HepG2 (cell line): ENCODE data around the gene PCBP2. TPM values are rescaled to one million over a fixed set of nuclear protein-coding genes. Genes with fewer than 3 reads are reported as not detected.

Source experiments
- AGO2 ChIP-seq: fragments of 200-400 bp; formaldehyde crosslinking; optimal IDR thresholded peaks from 2 replicates; pipeline ENCODE3; 2017; ENCODE audit warnings: mild to moderate bottlenecking, low read depth, low read length, moderate library complexity
- AHDC1 ChIP-seq: sonication (generic); formaldehyde crosslinking; IDR thresholded peaks from 2 replicates; pipeline ENCODE4 v1.5.1; 2020; ENCODE audit warnings: mild to moderate bottlenecking, missing genetic modification reagents, borderline replicate concordance
- DMTF1 ChIP-seq: sonication (generic); formaldehyde crosslinking; IDR thresholded peaks from 2 replicates; pipeline ENCODE4 v1.4.0; 2020; ENCODE audit warnings: mild to moderate bottlenecking, missing genetic modification reagents
- ESRRA ChIP-seq: sonication (generic); formaldehyde crosslinking; IDR thresholded peaks from 2 replicates; pipeline ENCODE4 v1.5.1; 2020; ENCODE audit warnings: mild to moderate bottlenecking, low read depth, missing genetic modification reagents
- FOSL1 ChIP-seq: sonication (generic); formaldehyde crosslinking; IDR thresholded peaks from 2 replicates; pipeline ENCODE4 v1.9.0; 2021; ENCODE audit warnings: missing genetic modification reagents, borderline replicate concordance
- MEIS2 ChIP-seq: sonication (generic); formaldehyde crosslinking; IDR thresholded peaks from 2 replicates; pipeline ENCODE4 v1.9.0; 2021; ENCODE audit warnings: mild to moderate bottlenecking, missing genetic modification reagents
- NFE2L2 ChIP-seq: fragments of 150-350 bp; IDR thresholded peaks from 2 replicates; pipeline ENCODE4 v1.6.1; 2014; ENCODE audit warnings: low read length
- PHB2 ChIP-seq: fragments of 450-650 bp; IDR thresholded peaks from 2 replicates; pipeline ENCODE4 v1.6.1; 2018; ENCODE audit not compliant: partially characterized antibody
- PRDM4 ChIP-seq: sonication (generic); formaldehyde crosslinking; IDR thresholded peaks from 2 replicates; pipeline ENCODE4 v1.9.0; 2021; ENCODE audit warnings: missing genetic modification reagents, borderline replicate concordance
- SKI ChIP-seq: fragments of 450-650 bp; IDR thresholded peaks from one replicate; pipeline ENCODE4 v1.6.1; 2018; ENCODE audit warnings: mild to moderate bottlenecking; ENCODE audit not compliant: partially characterized antibody
- SRSF9 ChIP-seq: fragments of 200-400 bp; formaldehyde crosslinking; IDR thresholded peaks from 2 replicates; pipeline ENCODE4 v1.6.1; 2018; ENCODE audit warnings: borderline replicate concordance, mild to moderate bottlenecking, low read depth, low read length; ENCODE audit not compliant: insufficient read depth, poor library complexity, severe bottlenecking
- ZIK1 ChIP-seq: sonication (generic); formaldehyde crosslinking; IDR thresholded peaks from 2 replicates; pipeline ENCODE4 v1.5.0; 2020; ENCODE audit warnings: mild to moderate bottlenecking, low read depth, missing genetic modification reagents, borderline replicate concordance
- ZNF260 ChIP-seq: sonication (generic); formaldehyde crosslinking; IDR thresholded peaks from 2 replicates; pipeline ENCODE4 v1.4.0; 2020; ENCODE audit warnings: missing genetic modification reagents, low read depth, mild to moderate bottlenecking, borderline replicate concordance
- ZNF589 ChIP-seq: sonication (generic); formaldehyde crosslinking; conservative IDR thresholded peaks from 2 replicates; pipeline ENCODE4 v1.8.0; 2022; ENCODE audit warnings: mild to moderate bottlenecking, moderate library complexity, missing genetic modification reagents
- ZNF83 ChIP-seq: sonication (generic); formaldehyde crosslinking; IDR thresholded peaks from 2 replicates; pipeline ENCODE4 v1.4.0; 2020; ENCODE audit warnings: missing genetic modification reagents, mild to moderate bottlenecking, borderline replicate concordance
- polyA plus RNA-seq, 8 experiments: library from polyadenylated mRNA; depleted of rRNA in 3 of 8; stranded (reverse) in 7 of 8; unstranded in 1 of 8; fragments of >200 nt; fragmentation: Illumina TruSeq in 4 of 8; extraction: Trizol in 4 of 8; gene quantifications; 2 replicates each; pipeline versions ENCODE4 v1.2.1 to v1.2.3, GENCODE V29; 2011 to 2016; ENCODE audit warnings: low read depth in 4 of 8, missing spikeins in 1 of 8, mixed read lengths in 1 of 8; ENCODE audit not compliant: insufficient read depth in 1 of 8
- total RNA-seq, 5 experiments: library from RNA; depleted of rRNA; stranded (reverse); fragments of >200 nt; fragmentation: Illumina TruSeq; extraction: Trizol; gene quantifications; 2 replicates each; pipeline ENCODE4 v1.2.3, GENCODE V29; 2016; ENCODE audit warnings: low read depth in 1 of 5
- TF ChIP-seq, protein P1 (sequence below): sonication (generic); formaldehyde crosslinking; IDR thresholded peaks from 2 replicates; pipeline ENCODE4 v1.4.0; 2020; ENCODE audit warnings: mild to moderate bottlenecking, low read depth, missing genetic modification reagents

PCBP2 gene
- total and polyA plus RNA-seq, 2 of the 13 experiments (the other 11 are each of a cell fraction or from before 2014, with no cell fraction given), result 154 to 345 TPM

DNA sequence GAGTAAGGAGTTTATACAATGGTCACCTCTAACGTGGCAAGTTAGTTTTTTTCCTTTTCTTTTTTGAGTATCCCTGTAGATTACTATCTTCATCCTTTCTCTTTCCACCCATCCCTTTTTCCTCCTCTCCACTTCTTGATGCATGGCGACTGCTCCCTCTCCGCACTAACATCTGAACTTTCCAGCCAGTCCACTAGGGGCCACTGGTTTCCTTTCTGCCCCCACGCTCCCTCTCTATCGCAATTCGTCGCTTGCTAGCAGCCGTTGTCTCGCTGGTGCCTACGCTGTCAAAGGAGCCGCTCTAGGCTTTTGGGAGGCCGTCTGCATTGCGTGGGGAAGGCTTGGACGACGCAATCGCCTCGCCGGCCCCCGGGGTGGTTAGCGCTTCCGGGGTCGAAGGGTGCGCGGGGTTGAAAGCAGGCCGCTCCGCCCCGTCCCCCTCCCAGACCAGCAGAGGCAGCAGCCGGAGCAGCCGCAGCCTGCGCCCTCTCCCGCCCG is at the start of gene PCBP2 (continued):
- TF ChIP-seq DMTF1 (CRISPR knock-in tag), result no peak
- TF ChIP-seq ZIK1 (CRISPR knock-in tag), result no peak
- no peak for TF ChIP-seq ZNF83 (CRISPR knock-in tag)
- TF ChIP-seq AGO2, result no peak
- TF ChIP-seq ESRRA (CRISPR knock-in tag), result 0 out of 2 replicates have a peak, but pooled peaks have one; percentile 8
- no peak for TF ChIP-seq ZNF260 (CRISPR knock-in tag)
- TF ChIP-seq MEIS2 (CRISPR knock-in tag), result peak; percentile 91
- no peak for TF ChIP-seq SRSF9
- TF ChIP-seq PHB2, result no peak
- TF ChIP-seq, protein P1, sequence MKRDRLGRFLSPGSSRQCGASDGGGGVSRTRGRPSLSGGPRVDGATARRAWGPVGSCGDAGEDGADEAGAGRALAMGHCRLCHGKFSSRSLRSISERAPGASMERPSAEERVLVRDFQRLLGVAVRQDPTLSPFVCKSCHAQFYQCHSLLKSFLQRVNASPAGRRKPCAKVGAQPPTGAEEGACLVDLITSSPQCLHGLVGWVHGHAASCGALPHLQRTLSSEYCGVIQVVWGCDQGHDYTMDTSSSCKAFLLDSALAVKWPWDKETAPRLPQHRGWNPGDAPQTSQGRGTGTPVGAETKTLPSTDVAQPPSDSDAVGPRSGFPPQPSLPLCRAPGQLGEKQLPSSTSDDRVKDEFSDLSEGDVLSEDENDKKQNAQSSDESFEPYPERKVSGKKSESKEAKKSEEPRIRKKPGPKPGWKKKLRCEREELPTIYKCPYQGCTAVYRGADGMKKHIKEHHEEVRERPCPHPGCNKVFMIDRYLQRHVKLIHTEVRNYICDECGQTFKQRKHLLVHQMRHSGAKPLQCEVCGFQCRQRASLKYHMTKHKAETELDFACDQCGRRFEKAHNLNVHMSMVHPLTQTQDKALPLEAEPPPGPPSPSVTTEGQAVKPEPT, result no peak
- no peak for TF ChIP-seq ZNF589 (CRISPR knock-in tag)
- no peak for TF ChIP-seq FOSL1 (CRISPR knock-in tag)
- no peak for TF ChIP-seq NFE2L2
- TF ChIP-seq PRDM4 (CRISPR knock-in tag), result no peak
- peak; percentile 77 for TF ChIP-seq SKI
- TF ChIP-seq AHDC1 (CRISPR knock-in tag), result no peak
